ENCODE results near the gene NXPH4. TPM values are rescaled to one million over a fixed set of nuclear protein-coding genes. Genes with fewer than 3 reads are reported as not detected.

Gene NXPH4
- total RNA-seq, 2 donors from 2014 or later, result 0.27 TPM; not detected in 1

- Histone ChIP-seq H3K27me3 (no peaks in the 10 kb centered on the region), H3K4me1 (no peaks in the 10 kb centered on the region), H3K4me3 (no peak overlapping the region), H3K27ac (no peak overlapping the region), H3K9me3 (no peaks in the 10 kb centered on the region), H3K9ac (ENCODE audit: low read depth in 2 of 2, low read length in 2 of 2) (no peak overlapping the region), H3K36me3 (peaks cover 7% of the 10 kb centered on the region)
- DNase-seq, result no peak
- intact Hi-C loops (cut with DNase I), result loop anchor here (2.0 to 10.0 kb wide), 2 partner anchors 59 to 169 kb away; partner anchors contain the start of gene TAC3
- no peak for TF ChIP-seq CTCF (IDR thresholded peaks at IDR 0.05)
Observed at GRCh38 chr12:57183939-57184725, 32.5 kb upstream of the NXPH4 start.

GRCh38 chr12:57185403-57185802 is 31.2 kb upstream of the NXPH4 start:
- Histone ChIP-seq H3K27ac (no peak overlapping the region), H3K9me3 (no peaks in the 10 kb centered on the region), H3K4me3 (no peak overlapping the region), H3K36me3 (peaks cover 7% of the 10 kb centered on the region), H3K9ac (ENCODE audit: low read depth in 2 of 2, low read length in 2 of 2) (no peak overlapping the region), H3K27me3 (no peaks in the 10 kb centered on the region), H3K4me1 (no peaks in the 10 kb centered on the region)
- TF ChIP-seq CTCF (IDR thresholded peaks at IDR 0.05), result no peak
- intact Hi-C loops (cut with DNase I), result loop anchor here (10.0 kb wide), 1 partner anchor 171 kb away; the partner anchor contains the start of gene TAC3
- DNase-seq, result no peak

- Histone ChIP-seq H3K27ac (no peak overlapping the region), H3K27me3 (no peaks in the 10 kb centered on the region), H3K36me3 (peaks cover 7% of the 10 kb centered on the region), H3K9me3 (no peaks in the 10 kb centered on the region), H3K9ac (ENCODE audit: low read depth in 2 of 2, low read length in 2 of 2) (no peak overlapping the region), H3K4me3 (no peak overlapping the region), H3K4me1 (no peaks in the 10 kb centered on the region)
- no peak for DNase-seq
- TF ChIP-seq CTCF (IDR thresholded peaks at IDR 0.05), result no peak
- intact Hi-C loops (cut with DNase I), result loop anchor here (10.0 kb wide), 1 partner anchor 171 kb away; the partner anchor contains the start of gene TAC3
Observed at GRCh38 chr12:57185906-57186508, 30.6 kb upstream of the NXPH4 start.

- Histone ChIP-seq H3K9ac (ENCODE audit: low read depth in 2 of 2, low read length in 2 of 2) (no peak overlapping the region), H3K4me1 (no peaks in the 10 kb centered on the region), H3K9me3 (no peaks in the 10 kb centered on the region), H3K27me3 (no peaks in the 10 kb centered on the region), H3K4me3 (no peak overlapping the region), H3K36me3 (peaks cover 7% of the 10 kb centered on the region), H3K27ac (no peak overlapping the region)
- no peak for DNase-seq
- intact Hi-C loops (cut with DNase I), result loop anchor here (10.0 kb wide), 1 partner anchor 173 kb away; the partner anchor contains the start of gene TAC3
- TF ChIP-seq CTCF (IDR thresholded peaks at IDR 0.05), result no peak
Observed at GRCh38 chr12:57187222-57188089, 29.1 kb upstream of the NXPH4 start.

- Histone ChIP-seq H3K27ac (no peak overlapping the region), H3K27me3 (no peaks in the 10 kb centered on the region), H3K4me3 (no peak overlapping the region), H3K9ac (ENCODE audit: low read depth in 2 of 2, low read length in 2 of 2) (no peak overlapping the region), H3K4me1 (no peaks in the 10 kb centered on the region), H3K36me3 (peaks cover 7% of the 10 kb centered on the region), H3K9me3 (no peaks in the 10 kb centered on the region)
- TF ChIP-seq CTCF (IDR thresholded peaks at IDR 0.05), result no peak
- DNase-seq, result no peak
- intact Hi-C loops (cut with DNase I), result loop anchor here (10.0 kb wide), 1 partner anchor 173 kb away; the partner anchor contains the start of gene TAC3
Observed at GRCh38 chr12:57188090-57188425, 28.5 kb upstream of the NXPH4 start.
